Glutamatergic neuron (in vitro differentiated cells): ENCODE measurements around the gene SLC26A1. TPM values are rescaled to one million over a fixed set of nuclear protein-coding genes. Genes with fewer than 3 reads are reported as not detected.

ENCODE experiments used
- DNase-seq: peaks from one replicate; pipeline ENCODE4 v3.0.0; 2022
- H3K27ac Mint-ChIP-seq: one replicate; pipeline ENCODE4 v1.8.0; 2020; ENCODE audit warnings: mild to moderate bottlenecking, mixed read lengths, inconsistent platforms; ENCODE audit not compliant: unreplicated experiment
- H3K27me3 Mint-ChIP-seq: one replicate; pipeline ENCODE4 v1.8.0; 2020; ENCODE audit warnings: mild to moderate bottlenecking, moderate library complexity, mixed read lengths, inconsistent platforms; ENCODE audit not compliant: unreplicated experiment
- H3K36me3 Mint-ChIP-seq: one replicate; pipeline ENCODE4 v1.8.0; 2020; ENCODE audit warnings: mild to moderate bottlenecking, mixed read lengths, inconsistent platforms; ENCODE audit not compliant: unreplicated experiment
- H3K4me1 Mint-ChIP-seq: one replicate; pipeline ENCODE4 v1.8.0; 2020; ENCODE audit warnings: mild to moderate bottlenecking, low read depth, mixed read lengths, inconsistent platforms; ENCODE audit not compliant: unreplicated experiment
- H3K4me3 Mint-ChIP-seq: one replicate; pipeline ENCODE4 v1.8.0; 2020; ENCODE audit warnings: mild to moderate bottlenecking, mixed read lengths, inconsistent platforms; ENCODE audit not compliant: unreplicated experiment
- H3K9me3 Mint-ChIP-seq: one replicate; pipeline ENCODE4 v1.8.0; 2020; ENCODE audit warnings: mild to moderate bottlenecking, moderate library complexity, mixed read lengths, inconsistent platforms; ENCODE audit not compliant: unreplicated experiment
- long read RNA-seq: library from polyadenylated mRNA; unstranded; transcript quantifications from one replicate; pipeline ENCODE4 v2.0.0, GENCODE V29; 2020; ENCODE audit not compliant: unreplicated experiment
- total RNA-seq: library from RNA; stranded (reverse); fragmentation: NEBNext Ultra II Directional; extraction: Animal tissue kit (Norgen Biotek cat#: 25700); gene quantifications from one replicate; pipeline ENCODE4 v1.2.1, GENCODE V29; 2021; ENCODE audit not compliant: unreplicated experiment
- TF ChIP-seq, protein P1 (sequence below): fragments of 200-600 bp; sonication (generic); IDR thresholded peaks from one replicate; pipeline ENCODE4 v1.5.0; 2021; ENCODE audit not compliant: partially characterized antibody, unreplicated experiment

Gene SLC26A1, protein sequence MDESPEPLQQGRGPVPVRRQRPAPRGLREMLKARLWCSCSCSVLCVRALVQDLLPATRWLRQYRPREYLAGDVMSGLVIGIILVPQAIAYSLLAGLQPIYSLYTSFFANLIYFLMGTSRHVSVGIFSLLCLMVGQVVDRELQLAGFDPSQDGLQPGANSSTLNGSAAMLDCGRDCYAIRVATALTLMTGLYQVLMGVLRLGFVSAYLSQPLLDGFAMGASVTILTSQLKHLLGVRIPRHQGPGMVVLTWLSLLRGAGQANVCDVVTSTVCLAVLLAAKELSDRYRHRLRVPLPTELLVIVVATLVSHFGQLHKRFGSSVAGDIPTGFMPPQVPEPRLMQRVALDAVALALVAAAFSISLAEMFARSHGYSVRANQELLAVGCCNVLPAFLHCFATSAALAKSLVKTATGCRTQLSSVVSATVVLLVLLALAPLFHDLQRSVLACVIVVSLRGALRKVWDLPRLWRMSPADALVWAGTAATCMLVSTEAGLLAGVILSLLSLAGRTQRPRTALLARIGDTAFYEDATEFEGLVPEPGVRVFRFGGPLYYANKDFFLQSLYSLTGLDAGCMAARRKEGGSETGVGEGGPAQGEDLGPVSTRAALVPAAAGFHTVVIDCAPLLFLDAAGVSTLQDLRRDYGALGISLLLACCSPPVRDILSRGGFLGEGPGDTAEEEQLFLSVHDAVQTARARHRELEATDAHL
- total RNA-seq = 0.54 TPM
- long read RNA-seq, partial matches to known transcripts = 0 of 2 reads
- long read RNA-seq, other reads (novel, unspliced or antisense) = 2 of 2 reads

DNA sequence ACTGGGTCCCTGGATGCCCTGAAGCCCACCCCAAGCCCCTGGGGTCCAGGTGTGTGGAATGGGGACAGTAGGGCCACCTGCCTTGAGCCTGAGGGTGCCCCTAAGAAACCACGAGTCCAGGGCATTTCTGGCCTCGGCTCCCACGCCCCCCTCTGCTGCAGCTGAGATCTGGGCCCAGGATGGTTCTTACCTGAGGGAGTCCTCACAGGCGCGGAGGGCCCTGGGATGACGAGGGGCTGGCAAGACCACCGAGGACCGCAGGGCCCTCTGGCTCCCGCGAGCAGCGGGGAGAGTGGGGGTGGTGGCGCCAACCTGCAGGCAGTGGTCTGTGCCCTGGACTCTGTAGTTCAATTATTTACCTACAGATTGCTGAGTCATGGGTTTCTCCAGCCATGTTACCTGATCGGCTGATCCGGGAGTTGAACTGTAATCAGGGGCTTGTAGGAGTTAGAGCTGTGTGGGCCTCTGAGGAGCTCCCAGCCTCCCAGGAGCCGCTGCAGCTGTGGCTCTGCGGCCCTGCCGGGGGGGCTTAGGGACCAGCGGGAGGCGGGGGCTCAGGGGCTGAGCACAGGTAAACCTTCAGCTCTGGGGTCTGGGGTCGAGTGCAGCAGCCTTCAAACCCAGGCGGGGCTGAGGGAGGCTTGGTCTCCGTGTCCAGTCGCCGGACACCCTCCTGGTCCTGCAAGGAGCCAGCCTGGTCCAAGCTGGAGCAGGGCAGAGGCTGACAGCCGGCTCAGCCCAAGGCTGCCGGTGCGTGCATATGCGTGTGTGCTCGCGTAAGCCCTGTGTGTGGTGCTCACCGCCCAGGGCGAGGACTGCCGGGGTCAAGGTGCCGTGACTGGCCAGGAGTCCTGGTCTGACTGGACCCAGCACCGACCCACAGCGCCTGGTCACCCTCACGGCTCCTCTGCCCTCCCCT lies at the start of gene SLC26A1:
Gene SLC26A1, minus strand, starts transcription at position 294 of the 919 bp plus-strand sequence. CDS start 1,701 bp downstream, outside the sequence.
- Mint-ChIP-seq H3K36me3 (no peaks in the 10 kb centered on the region), H3K4me3 (no peak within 1 kb of the TSS), H3K27ac (no peak within 1 kb of the TSS), H3K9me3 (peaks cover 3% of the 10 kb centered on the region), H3K27me3 (peaks cover 3% of the 10 kb centered on the region), H3K4me1 (no peaks in the 10 kb centered on the region)
- DNase-seq = peak; percentile 7
- TF ChIP-seq, protein P1, sequence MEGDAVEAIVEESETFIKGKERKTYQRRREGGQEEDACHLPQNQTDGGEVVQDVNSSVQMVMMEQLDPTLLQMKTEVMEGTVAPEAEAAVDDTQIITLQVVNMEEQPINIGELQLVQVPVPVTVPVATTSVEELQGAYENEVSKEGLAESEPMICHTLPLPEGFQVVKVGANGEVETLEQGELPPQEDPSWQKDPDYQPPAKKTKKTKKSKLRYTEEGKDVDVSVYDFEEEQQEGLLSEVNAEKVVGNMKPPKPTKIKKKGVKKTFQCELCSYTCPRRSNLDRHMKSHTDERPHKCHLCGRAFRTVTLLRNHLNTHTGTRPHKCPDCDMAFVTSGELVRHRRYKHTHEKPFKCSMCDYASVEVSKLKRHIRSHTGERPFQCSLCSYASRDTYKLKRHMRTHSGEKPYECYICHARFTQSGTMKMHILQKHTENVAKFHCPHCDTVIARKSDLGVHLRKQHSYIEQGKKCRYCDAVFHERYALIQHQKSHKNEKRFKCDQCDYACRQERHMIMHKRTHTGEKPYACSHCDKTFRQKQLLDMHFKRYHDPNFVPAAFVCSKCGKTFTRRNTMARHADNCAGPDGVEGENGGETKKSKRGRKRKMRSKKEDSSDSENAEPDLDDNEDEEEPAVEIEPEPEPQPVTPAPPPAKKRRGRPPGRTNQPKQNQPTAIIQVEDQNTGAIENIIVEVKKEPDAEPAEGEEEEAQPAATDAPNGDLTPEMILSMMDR = no peak

DNA sequence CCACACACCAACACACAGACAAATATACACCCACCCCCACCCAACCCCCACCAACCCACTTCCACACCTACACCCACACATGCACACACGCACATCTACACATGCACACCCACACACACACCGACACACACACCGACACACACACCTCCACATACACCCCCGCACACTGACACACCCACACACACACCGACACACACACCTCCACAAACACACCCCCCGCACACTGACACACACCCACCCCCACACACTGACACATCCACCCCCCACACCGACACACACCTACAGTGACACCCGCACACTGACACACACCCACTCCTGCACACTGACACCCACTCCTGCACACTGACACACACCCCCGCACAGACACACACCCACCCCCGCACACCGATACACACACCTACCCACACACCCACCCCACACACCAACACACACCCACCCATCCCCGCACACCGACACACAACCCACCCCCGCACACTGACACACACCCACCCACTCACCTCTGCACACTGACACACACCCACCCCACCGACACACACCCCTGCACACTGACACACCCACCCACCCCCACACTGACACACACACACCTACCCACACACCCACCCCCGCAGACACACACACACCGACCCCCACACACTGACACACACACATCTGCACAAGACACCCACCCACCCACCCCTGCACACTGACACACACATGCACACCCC lies 49.3 kb upstream of the SLC26A1 start:
- Mint-ChIP-seq H3K27ac (no peak overlapping the region), H3K4me3 (no peak overlapping the region), H3K27me3 (peaks cover 10% of the 10 kb centered on the region), H3K4me1 (no peaks in the 10 kb centered on the region), H3K36me3 (no peaks in the 10 kb centered on the region), H3K9me3 (peaks cover 5% of the 10 kb centered on the region)
- TF ChIP-seq, protein P1 = no peak
- DNase-seq = peak; percentile 15

DNA sequence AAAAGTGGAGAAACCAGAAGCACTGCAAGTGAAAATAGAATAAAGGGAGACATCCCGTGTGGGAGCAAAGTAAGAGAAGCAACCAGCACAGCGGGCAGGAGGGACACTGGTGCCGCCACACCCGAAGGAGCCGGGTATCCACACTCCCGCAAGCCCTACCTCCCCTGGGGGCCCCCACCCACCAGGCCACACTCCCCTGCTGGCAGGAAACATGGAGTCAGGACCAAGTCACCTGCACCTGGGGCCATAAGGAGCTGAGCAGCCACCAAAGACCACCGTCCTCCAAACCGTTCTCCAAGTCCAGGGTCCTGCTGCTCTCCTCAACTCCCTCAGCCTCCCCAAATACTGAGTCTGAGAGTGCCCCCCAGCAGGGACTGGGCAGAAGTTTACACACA lies 48.7 kb upstream of the SLC26A1 start:
- Mint-ChIP-seq H3K27me3 (peaks cover 8% of the 10 kb centered on the region), H3K27ac (peak overlapping the region; percentile 23), H3K36me3 (no peaks in the 10 kb centered on the region), H3K4me1 (no peaks in the 10 kb centered on the region), H3K9me3 (peaks cover 5% of the 10 kb centered on the region), H3K4me3 (no peak overlapping the region)
- no peak for DNase-seq
- TF ChIP-seq, protein P1 = no peak

DNA sequence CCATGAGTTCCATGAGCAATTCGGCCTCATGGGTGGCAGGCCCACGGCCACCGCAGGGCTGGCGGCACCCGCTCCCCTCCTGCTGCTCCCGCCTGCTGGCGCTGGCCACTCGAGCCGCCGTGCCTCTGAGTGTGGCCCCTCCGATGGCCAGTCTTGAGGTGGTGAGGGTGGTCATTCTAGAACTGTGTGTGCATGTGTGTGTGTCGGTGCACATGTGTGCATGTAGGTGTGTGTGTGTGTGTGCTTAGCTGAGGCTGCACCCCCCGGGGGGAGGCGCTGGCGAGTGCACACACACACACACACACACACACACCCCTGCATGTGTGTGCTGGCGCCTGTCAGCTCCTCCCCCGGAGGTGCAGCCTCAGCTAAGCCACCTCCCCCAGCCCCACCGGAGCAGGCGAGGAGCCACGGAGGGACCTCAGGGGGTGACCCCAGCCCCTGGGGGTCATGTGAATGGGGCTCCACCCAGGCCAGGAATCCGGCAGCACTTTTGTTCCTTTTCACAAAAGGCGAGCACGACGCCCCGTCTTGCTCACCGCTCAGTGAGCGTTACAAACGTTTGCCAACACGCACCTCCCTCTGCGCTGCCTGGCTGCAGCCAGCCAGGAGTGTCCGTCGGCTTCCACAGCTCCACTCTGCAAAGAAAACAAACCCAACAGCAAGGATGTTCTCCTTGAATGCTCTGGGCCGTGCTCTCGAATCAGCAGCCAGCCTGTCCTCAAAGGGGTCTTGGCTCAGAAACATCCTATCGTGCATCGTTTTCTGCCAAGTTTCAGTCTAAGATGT lies 48.1 kb upstream of the SLC26A1 start:
- no peaks in the 10 kb centered on the region for H3K36me3 Mint-ChIP-seq
- no peak for DNase-seq
- H3K27ac Mint-ChIP-seq = peak overlapping the region; percentile 23
- TF ChIP-seq, protein P1 = no peak
- H3K27me3 Mint-ChIP-seq = peaks cover 6% of the 10 kb centered on the region
- H3K4me1 Mint-ChIP-seq = no peaks in the 10 kb centered on the region
- peaks cover 2% of the 10 kb centered on the region for H3K9me3 Mint-ChIP-seq
- no peak overlapping the region for H3K4me3 Mint-ChIP-seq
